Activated CD8-positive, alpha-beta memory T cell treated with anti-CD3 and anti-CD28 coated beads, Interleukin-2, amount 10 ng/mL, durations not matched to agents 7 days and 5 days (primary cell): ENCODE measurements around the gene PGM1. TPM values are rescaled to one million over a fixed set of nuclear protein-coding genes. Genes with fewer than 3 reads are reported as not detected.

ENCODE experiments used
- total RNA-seq, 2 experiments: library from RNA; stranded (reverse); gene quantifications; one replicate each; pipeline ENCODE4 v1.2.3, GENCODE V29; 2021

Gene PGM1
- total RNA-seq, 2 experiments from 2014 or later = 31.5 to 32.8 TPM

Other genes with a start within 250 kb of the PGM1 start
- 10 to 100 TPM; 23.0 to 24.0 TPM for gene ALG6, start 225.8 kb upstream of the PGM1 start, total RNA-seq
- gene ITGB3BP, start 70.2 kb upstream of the PGM1 start, total RNA-seq = 10 to 100 TPM; 50.0 to 57.1 TPM
- 1 to 10 TPM; 5.4 to 6.3 TPM for gene EFCAB7, start 69.9 kb upstream of the PGM1 start, total RNA-seq
- gene ROR1, start 180.6 kb downstream of the PGM1 start, total RNA-seq = not detected